Measurements from ENCODE around the gene EMC6.
A peak's percentile ranks its signal among the peaks of the same experiment; 100 is the strongest.

EMC6 gene

GRCh38 chr17:3668279-3669084 lies at the start of gene EMC6, which contains the start of gene TAX1BP3:
Gene EMC6 (plus strand): TSS chr17:3668812. CDS start chr17:3669147, 335 bp downstream.
Gene TAX1BP3 (minus strand): TSS chr17:3668578. CDS start chr17:3668526, 52 bp downstream.
- peak; percentile 77 for DNase-seq

GRCh38 chr17:3621146-3621720 lies 47.4 kb upstream of the EMC6 start:
- no peak for DNase-seq

GRCh38 chr17:3622977-3623594 lies 45.5 kb upstream of the EMC6 start:
- no peak for DNase-seq

GRCh38 chr17:3626831-3627768 lies 41.5 kb upstream of the EMC6 start:
- no peak for DNase-seq

GRCh38 chr17:3627769-3628167 lies 40.8 kb upstream of the EMC6 start:
- no peak for DNase-seq

GRCh38 chr17:3630781-3631180 lies 37.8 kb upstream of the EMC6 start:
- DNase-seq, result no peak

- DNase-seq, result no peak
Measured at GRCh38 chr17:3632287-3632686, 36.3 kb upstream of the EMC6 start.

- DNase-seq, result no peak
Measured at GRCh38 chr17:3635474-3636153, 33.0 kb upstream of the EMC6 start.

- DNase-seq, result peak; percentile 68
Measured at GRCh38 chr17:3636154-3636907, 32.3 kb upstream of the EMC6 start, which contains the start of the genes CTNS and SHPK. Gene CTNS (plus strand): TSS chr17:3636760. CDS start chr17:3640207, 3,447 bp downstream. Gene SHPK (minus strand): TSS chr17:3636250. CDS start chr17:3636219, 31 bp downstream.

GRCh38 chr17:3636908-3637373 lies 31.7 kb upstream of the EMC6 start:
- no peak for DNase-seq

- peak; percentile 92 for DNase-seq
Measured at GRCh38 chr17:3639981-3640596, 28.5 kb upstream of the EMC6 start.

GRCh38 chr17:3641014-3641413 lies 27.6 kb upstream of the EMC6 start:
- no peak for DNase-seq

GRCh38 chr17:3641717-3642486 lies 26.7 kb upstream of the EMC6 start:
- DNase-seq, result peak; percentile 42

- no peak for DNase-seq
Measured at GRCh38 chr17:3643889-3644349, 24.7 kb upstream of the EMC6 start.

GRCh38 chr17:3645310-3645709 lies 23.3 kb upstream of the EMC6 start:
- no peak for DNase-seq

GRCh38 chr17:3647251-3647650 lies 21.4 kb upstream of the EMC6 start:
- no peak for DNase-seq

- DNase-seq, result no peak
Measured at GRCh38 chr17:3647769-3648555, 20.6 kb upstream of the EMC6 start.

GRCh38 chr17:3655766-3656165 lies 12.8 kb upstream of the EMC6 start:
- no peak for DNase-seq

- DNase-seq, result no peak
Measured at GRCh38 chr17:3656353-3656752, 12.3 kb upstream of the EMC6 start.

All from GF-D8 (cell line).